DND-41 (cell line): ENCODE results near the gene ETV1.

ENCODE experiments used
- ATAC-seq: fragments of 200-7000 bp; cut with Tn5 transposase; 3 replicates; pipeline ENCODE4 v1.9.1; 2021; ENCODE audit warnings: low read depth; ENCODE audit not compliant: insufficient read depth
- DNase-seq: peaks from one replicate; pipeline ENCODE4 v3.0.0-alpha.2; 2020
- H2AFZ ChIP-seq: 2 replicates; pipeline ENCODE4 v1.6.0; 2012; ENCODE audit warnings: low read depth, low read length
- H3K27ac ChIP-seq: 2 replicates; pipeline ENCODE4 v1.5.1; 2012; ENCODE audit warnings: low read length, inconsistent platforms
- H3K27me3 ChIP-seq: fragments of 200-600 bp; sonication (generic); 2 replicates; pipeline ENCODE4 v1.6.0; 2012; ENCODE audit warnings: low read length, mild to moderate bottlenecking, inconsistent platforms; ENCODE audit not compliant: insufficient read depth, poor library complexity
- H3K36me3 ChIP-seq: 2 replicates; pipeline ENCODE4 v1.5.1; 2012; ENCODE audit warnings: low read length, inconsistent platforms; ENCODE audit not compliant: insufficient read depth
- H3K4me1 ChIP-seq: 2 replicates; pipeline ENCODE4 v1.5.1; 2012; ENCODE audit warnings: mild to moderate bottlenecking, low read length; ENCODE audit not compliant: insufficient read depth
- H3K4me2 ChIP-seq: 2 replicates; pipeline ENCODE4 v1.6.0; 2012; ENCODE audit warnings: mild to moderate bottlenecking, moderate library complexity, low read length, inconsistent platforms; ENCODE audit not compliant: insufficient read depth
- H3K4me3 ChIP-seq, 2 experiments: fragments of 200-600 bp in 1 of 2; shearing (Covaris generic) in 1 of 2; 2 replicates each; pipeline ENCODE4 v1.5.1; 2012 to 2016; ENCODE audit warnings: inconsistent platforms in 2 of 2, low read length in 2 of 2, mild to moderate bottlenecking in 2 of 2, low read depth in 1 of 2, moderate library complexity in 1 of 2
- H3K79me2 ChIP-seq: 2 replicates; pipeline ENCODE4 v1.6.0; 2012; ENCODE audit warnings: low read length, inconsistent platforms; ENCODE audit not compliant: insufficient read depth
- H3K9ac ChIP-seq: 2 replicates; pipeline ENCODE4 v1.6.0; 2012; ENCODE audit warnings: low read depth, mild to moderate bottlenecking, inconsistent platforms, low read length, moderate library complexity
- H3K9me3 ChIP-seq: 2 replicates; pipeline ENCODE4 v1.5.1; 2012; ENCODE audit warnings: low read length, moderate library complexity, mild to moderate bottlenecking, inconsistent platforms; ENCODE audit not compliant: insufficient read depth, severe bottlenecking
- H4K20me1 ChIP-seq: 2 replicates; pipeline ENCODE4 v1.6.0; 2012; ENCODE audit warnings: low read length; ENCODE audit not compliant: insufficient read depth
- EZH2 ChIP-seq: IDR thresholded peaks from 3 replicates; pipeline ENCODE4 v1.6.1; 2012; ENCODE audit warnings: borderline replicate concordance, low read depth, mild to moderate bottlenecking, moderate library complexity, low read length, inconsistent platforms; ENCODE audit not compliant: severe bottlenecking
- TF ChIP-seq, protein P1 (sequence below): IDR thresholded peaks from 2 replicates; pipeline ENCODE4 v1.5.1; 2012; ENCODE audit warnings: borderline replicate concordance, low read length, moderate library complexity, mild to moderate bottlenecking; ENCODE audit not compliant: poor library complexity, severe bottlenecking; ENCODE audit errors: extremely low read depth

The ETV1 gene

DNA sequence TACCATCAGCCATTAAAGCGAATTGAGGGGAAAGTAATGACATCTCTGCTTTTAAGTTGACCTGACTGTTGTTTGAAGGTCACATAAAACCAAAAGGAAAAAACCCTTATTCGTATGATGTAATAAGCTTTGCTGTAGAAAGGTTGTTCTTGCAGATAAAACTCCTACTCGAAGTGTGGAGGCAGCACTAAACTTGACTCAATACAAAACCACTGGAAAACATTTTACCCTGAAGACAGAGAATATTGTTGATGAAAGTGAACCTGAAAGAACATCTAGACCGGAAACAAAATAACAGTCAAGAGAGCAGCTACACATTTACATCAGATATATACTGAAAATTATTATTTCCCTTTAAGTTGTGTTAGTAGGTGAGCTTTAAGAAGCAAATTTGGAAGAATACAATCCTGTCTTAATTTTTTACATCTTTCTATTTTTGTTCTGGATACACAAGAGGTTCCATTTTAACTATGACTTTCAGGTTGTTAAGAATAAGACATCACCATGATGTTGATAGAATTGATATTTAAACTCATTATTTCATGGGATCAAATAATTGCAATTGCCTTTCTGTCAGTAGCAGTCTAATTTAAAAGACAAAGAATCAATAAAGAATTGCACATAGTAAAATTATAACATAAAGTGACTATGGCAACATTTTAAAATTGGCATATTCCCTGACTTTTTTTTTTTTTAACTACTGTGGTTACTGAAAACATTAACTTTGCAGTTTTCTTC is 6.4 kb downstream of the ETV1 start:
- no peak for ATAC-seq

GRCh38 chr7:13981070-13981469 is 8.4 kb downstream of the ETV1 start:
- H4K20me1 ChIP-seq: no peaks in the 10 kb centered on the region
- no peaks in the 10 kb centered on the region for H3K36me3 ChIP-seq
- H3K27ac ChIP-seq: no peak overlapping the region
- no peaks in the 10 kb centered on the region for H3K4me1 ChIP-seq
- no peak overlapping the region for H3K4me3 ChIP-seq
- no peak overlapping the region for H3K9ac ChIP-seq
- H3K9me3 ChIP-seq: no peaks in the 10 kb centered on the region
- no peaks in the 10 kb centered on the region for H3K27me3 ChIP-seq
- DNase-seq: no peak
- no peak for ATAC-seq
- no peak overlapping the region for H3K4me2 ChIP-seq
- no peak for TF ChIP-seq EZH2
- TF ChIP-seq, protein P1, sequence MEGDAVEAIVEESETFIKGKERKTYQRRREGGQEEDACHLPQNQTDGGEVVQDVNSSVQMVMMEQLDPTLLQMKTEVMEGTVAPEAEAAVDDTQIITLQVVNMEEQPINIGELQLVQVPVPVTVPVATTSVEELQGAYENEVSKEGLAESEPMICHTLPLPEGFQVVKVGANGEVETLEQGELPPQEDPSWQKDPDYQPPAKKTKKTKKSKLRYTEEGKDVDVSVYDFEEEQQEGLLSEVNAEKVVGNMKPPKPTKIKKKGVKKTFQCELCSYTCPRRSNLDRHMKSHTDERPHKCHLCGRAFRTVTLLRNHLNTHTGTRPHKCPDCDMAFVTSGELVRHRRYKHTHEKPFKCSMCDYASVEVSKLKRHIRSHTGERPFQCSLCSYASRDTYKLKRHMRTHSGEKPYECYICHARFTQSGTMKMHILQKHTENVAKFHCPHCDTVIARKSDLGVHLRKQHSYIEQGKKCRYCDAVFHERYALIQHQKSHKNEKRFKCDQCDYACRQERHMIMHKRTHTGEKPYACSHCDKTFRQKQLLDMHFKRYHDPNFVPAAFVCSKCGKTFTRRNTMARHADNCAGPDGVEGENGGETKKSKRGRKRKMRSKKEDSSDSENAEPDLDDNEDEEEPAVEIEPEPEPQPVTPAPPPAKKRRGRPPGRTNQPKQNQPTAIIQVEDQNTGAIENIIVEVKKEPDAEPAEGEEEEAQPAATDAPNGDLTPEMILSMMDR: no peak
- no peak overlapping the region for H2AFZ ChIP-seq
- H3K79me2 ChIP-seq: no peaks in the 10 kb centered on the region

More for the DNA sequence above, 6.4 kb downstream of the ETV1 start:
- no peak overlapping the region for H3K4me3 ChIP-seq
- H3K4me2 ChIP-seq: no peak overlapping the region
- no peaks in the 10 kb centered on the region for H4K20me1 ChIP-seq
- TF ChIP-seq, protein P1: no peak
- no peak for TF ChIP-seq EZH2
- no peak for DNase-seq
- no peaks in the 10 kb centered on the region for H3K36me3 ChIP-seq
- no peaks in the 10 kb centered on the region for H3K9me3 ChIP-seq
- H3K27me3 ChIP-seq: no peaks in the 10 kb centered on the region
- H3K9ac ChIP-seq: no peak overlapping the region
- H3K4me1 ChIP-seq: no peaks in the 10 kb centered on the region
- no peak overlapping the region for H2AFZ ChIP-seq
- no peaks in the 10 kb centered on the region for H3K79me2 ChIP-seq
- no peak overlapping the region for H3K27ac ChIP-seq

DNA sequence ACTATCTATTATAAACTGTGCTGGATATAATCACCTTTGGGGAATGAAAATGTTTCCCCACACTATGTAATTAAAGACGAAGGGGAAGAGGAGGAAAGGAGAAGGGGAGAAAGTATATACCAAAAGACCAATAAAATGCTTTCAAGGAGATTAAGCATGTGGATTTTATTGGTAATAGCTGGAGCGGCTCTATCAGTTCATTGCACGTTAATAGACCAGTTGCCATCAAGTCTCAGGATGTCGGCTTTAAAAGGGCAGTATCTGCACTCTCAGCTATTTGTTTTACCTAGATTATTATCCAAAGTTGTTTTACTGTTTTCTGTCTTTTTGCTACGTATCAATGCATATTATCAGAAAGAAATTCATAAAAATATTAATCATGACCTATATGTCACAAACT is 9.0 kb downstream of the ETV1 start:
- Histone ChIP-seq H2AFZ (no peak overlapping the region), H3K4me2 (no peak overlapping the region), H3K9ac (no peak overlapping the region)

More for the DNA sequence above, 9.0 kb downstream of the ETV1 start:
- H3K36me3 ChIP-seq: no peaks in the 10 kb centered on the region
- no peaks in the 10 kb centered on the region for H3K4me1 ChIP-seq
- no peak overlapping the region for H3K27ac ChIP-seq
- H4K20me1 ChIP-seq: no peaks in the 10 kb centered on the region
- TF ChIP-seq EZH2: no peak
- TF ChIP-seq, protein P1: no peak
- DNase-seq (no peak), ATAC-seq (no peak)
- no peak overlapping the region for H3K4me3 ChIP-seq
- H3K27me3 ChIP-seq: no peaks in the 10 kb centered on the region
- no peaks in the 10 kb centered on the region for H3K9me3 ChIP-seq
- no peaks in the 10 kb centered on the region for H3K79me2 ChIP-seq
